GM21515 (cell line): ENCODE measurements around the gene C4orf36.

ENCODE experiments used
- ATAC-seq: cut with Tn5 transposase; IDR thresholded peaks from one replicate; pipeline ENCODE4 v1.9.1; 2021; ENCODE audit not compliant: unreplicated experiment

The C4orf36 gene

DNA sequence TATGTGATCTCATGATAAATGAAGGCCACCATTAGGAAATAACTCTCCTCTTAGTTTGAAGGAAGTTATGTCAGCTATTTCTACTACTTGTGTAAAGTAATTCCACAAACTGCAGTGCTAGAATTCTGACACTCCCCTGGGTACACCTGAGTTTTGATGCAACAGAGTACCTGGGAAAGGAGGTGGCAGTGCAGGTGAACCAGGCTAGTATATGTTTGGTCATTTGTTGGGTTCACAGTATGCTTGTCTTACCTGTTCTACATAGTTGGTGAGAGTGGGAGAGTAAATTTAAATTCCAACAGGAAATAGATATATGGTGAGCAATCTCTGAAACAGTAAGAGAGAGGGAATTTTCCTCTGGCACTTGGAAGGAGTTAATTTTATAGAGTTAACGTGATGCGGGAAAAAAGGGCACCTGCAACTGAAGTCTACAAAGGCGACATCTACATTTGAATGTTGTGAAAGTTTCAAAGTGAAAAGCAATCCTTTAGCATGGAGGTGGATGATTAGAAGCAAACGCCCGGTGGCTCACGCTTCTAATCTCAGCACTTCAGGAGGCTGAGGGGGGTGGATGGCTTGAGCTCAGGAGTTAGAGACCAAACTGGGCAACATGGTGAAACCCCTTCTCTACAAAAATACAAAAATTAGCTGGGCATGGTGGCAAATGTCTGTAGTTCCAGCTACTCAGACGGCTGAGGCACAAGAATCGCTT lies 34.7 kb downstream of the C4orf36 start:
- ATAC-seq = no peak

DNA sequence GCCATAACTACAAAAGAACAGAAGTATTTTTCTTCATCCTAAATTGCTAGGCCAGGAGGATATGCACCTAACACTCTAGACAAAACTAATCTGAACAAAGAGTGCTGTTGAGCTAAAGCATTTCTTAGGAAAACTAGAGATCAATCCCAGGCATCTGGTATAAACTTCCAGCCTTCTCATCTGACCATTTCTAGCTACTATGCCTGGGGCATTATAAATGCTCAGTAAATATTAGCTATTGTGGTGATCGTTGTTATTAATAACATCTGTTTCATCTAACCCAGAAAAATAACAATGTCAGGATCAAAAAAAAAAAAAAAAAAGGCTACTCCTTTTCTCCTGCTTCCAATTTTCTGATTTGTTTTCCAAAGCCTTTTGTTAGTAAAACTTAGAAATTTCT lies 35.3 kb downstream of the C4orf36 start:
- ATAC-seq = no peak

DNA sequence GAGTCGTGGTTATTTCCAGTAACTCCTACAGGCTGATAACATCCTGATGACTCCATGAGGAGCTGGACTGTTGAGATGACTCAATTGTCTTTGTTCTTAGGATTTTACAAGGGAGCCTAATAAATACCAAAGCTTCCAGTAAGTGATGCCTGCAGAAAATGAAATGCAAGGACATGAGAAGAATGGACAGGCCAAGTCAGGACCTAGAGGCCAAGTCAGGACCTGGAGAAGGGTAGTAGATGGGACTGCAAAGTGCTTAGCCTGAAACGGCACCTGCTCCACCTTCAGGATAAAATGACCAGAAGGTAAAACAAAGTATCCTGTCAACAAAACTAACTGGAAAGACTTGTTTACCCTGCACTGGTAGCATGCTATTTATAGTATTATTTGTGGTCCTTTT lies 36.6 kb downstream of the C4orf36 start:
- ATAC-seq = no peak

- no peak for ATAC-seq
Observed at GRCh38 chr4:86853209-86853608, 39.0 kb downstream of the C4orf36 start.

- ATAC-seq = no peak
Observed at GRCh38 chr4:86848732-86849619, 43.2 kb downstream of the C4orf36 start, which contains the start of gene SLC10A6. TSS of gene SLC10A6 (minus strand) at chr4:86849384. CDS start at chr4:86849115, 269 bp downstream.

- ATAC-seq = no peak
Observed at GRCh38 chr4:86848136-86848535, 44.1 kb downstream of the C4orf36 start.

DNA sequence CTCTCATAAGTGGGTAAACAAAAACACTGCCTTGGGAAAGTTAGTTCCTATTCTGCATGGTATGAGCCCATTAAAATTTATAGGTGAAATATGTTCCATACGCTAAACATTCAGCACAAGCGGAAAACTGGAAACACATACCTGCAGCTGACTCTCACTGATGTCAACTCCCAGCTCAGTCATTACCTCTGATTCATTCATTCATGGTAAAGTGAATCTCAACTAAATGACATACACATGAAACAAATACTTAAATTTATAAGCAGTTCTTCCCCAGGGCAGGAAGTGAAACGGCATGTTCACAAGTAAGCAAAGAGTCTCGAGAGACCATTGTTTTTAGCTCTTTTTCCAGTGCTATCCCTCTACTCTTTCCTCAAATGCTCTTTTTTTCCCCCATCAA lies 44.7 kb downstream of the C4orf36 start:
- no peak for ATAC-seq

GRCh38 chr4:86846921-86847320 lies 45.3 kb downstream of the C4orf36 start:
- ATAC-seq = no peak

- no peak for ATAC-seq
Observed at GRCh38 chr4:86845593-86845992, 46.6 kb downstream of the C4orf36 start.

DNA sequence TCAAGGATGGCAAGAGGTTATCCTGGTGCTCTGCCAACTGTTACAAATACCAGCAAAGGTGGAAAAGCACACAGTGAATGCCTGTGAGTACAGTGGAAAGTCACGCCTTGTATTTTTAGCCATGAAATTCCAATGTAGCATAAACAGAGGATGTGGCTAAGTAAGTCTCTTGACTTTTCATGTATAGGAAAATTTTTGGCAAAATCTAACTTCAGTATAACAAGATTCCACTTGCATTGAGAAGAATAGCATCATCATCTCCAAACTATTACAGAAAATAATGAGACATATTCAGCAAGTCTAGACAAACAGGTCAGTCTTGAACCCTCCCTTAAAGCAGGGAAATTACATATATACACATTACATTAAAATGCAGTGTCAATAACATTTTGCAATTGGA lies 50.9 kb downstream of the C4orf36 start:
- ATAC-seq = no peak

- ATAC-seq = no peak
Observed at GRCh38 chr4:86840858-86841257, 51.4 kb downstream of the C4orf36 start.

GRCh38 chr4:86837691-86838503 lies 54.3 kb downstream of the C4orf36 start:
- no peak for ATAC-seq

- ATAC-seq = no peak
Observed at GRCh38 chr4:86835677-86836076, 56.5 kb downstream of the C4orf36 start.

- no peak for ATAC-seq
Observed at GRCh38 chr4:86834901-86835300, 57.3 kb downstream of the C4orf36 start.

GRCh38 chr4:86833615-86834014 lies 58.6 kb downstream of the C4orf36 start:
- no peak for ATAC-seq

- no peak for ATAC-seq
Observed at GRCh38 chr4:86831262-86832130, 60.7 kb downstream of the C4orf36 start.
